GM20000 (cell line): ENCODE data around the gene GAB3.
"Not testable (repeated sequence)": the region's sequence is repeated elsewhere in the genome, so short reads cannot be mapped to it uniquely, and the experiment has no call there.

Experiments
- DNase-seq: peaks from one replicate; pipeline ENCODE4 v3.0.0; 2012; ENCODE audit warnings: low spot score
- CTCF ChIP-seq: IDR thresholded peaks from 2 replicates; pipeline ENCODE4 v1.5.1; 2012; ENCODE audit warnings: mild to moderate bottlenecking, control low read depth; ENCODE audit errors: extremely low read depth, missing control alignments

GAB3 gene

GRCh38 chrX:154660541-154660940 is 90.3 kb downstream of the GAB3 start:
- no peak for DNase-seq
- no peak for TF ChIP-seq CTCF

- no peak for TF ChIP-seq CTCF
- DNase-seq = no peak
Measured at GRCh38 chrX:154658957-154659356, 91.9 kb downstream of the GAB3 start.

GRCh38 chrX:154658187-154658586 is 92.7 kb downstream of the GAB3 start:
- no peak for TF ChIP-seq CTCF
- DNase-seq = no peak

- no peak for DNase-seq
- TF ChIP-seq CTCF = no peak
Measured at GRCh38 chrX:154657226-154657805, 93.6 kb downstream of the GAB3 start.

GRCh38 chrX:154655786-154656185 is 95.1 kb downstream of the GAB3 start:
- TF ChIP-seq CTCF = no peak
- no peak for DNase-seq

GRCh38 chrX:154655346-154655745 is 95.5 kb downstream of the GAB3 start:
- DNase-seq = no peak
- no peak for TF ChIP-seq CTCF

- TF ChIP-seq CTCF = no peak
- DNase-seq = no peak
Measured at GRCh38 chrX:154654925-154655324, 96.0 kb downstream of the GAB3 start.

GRCh38 chrX:154654372-154654771 is 96.5 kb downstream of the GAB3 start:
- DNase-seq = no peak
- TF ChIP-seq CTCF = no peak

- not testable (repeated sequence) for DNase-seq
Measured at GRCh38 chrX:154653413-154653812, 97.5 kb downstream of the GAB3 start, which contains the start of gene CTAG2. TSS of gene CTAG2 (minus strand) at chrX:154653579. CDS start at chrX:154653515, 64 bp downstream.
